Lower leg skin (tissue), 3 donors: ENCODE results near the gene AKR1C2.

Source experiments
- POLR2A ChIP-seq, 2 donors: fragments of 450-650 bp; IDR thresholded peaks; one replicate each; pipeline ENCODE4 v1.6.1; 2016 to 2017; ENCODE audit warnings: antibody characterized with exemption in 2 of 2, mild to moderate bottlenecking in 1 of 2, moderate library complexity in 1 of 2
- TF ChIP-seq, protein P1 (sequence below), 3 donors: fragments of 450-650 bp; IDR thresholded peaks; one replicate each; pipeline ENCODE4 v1.5.1; 2016; ENCODE audit warnings: antibody characterized with exemption in 3 of 3, mild to moderate bottlenecking in 3 of 3, moderate library complexity in 2 of 3

GRCh38 chr10:5038101-5038500 lies 34.4 kb upstream of the AKR1C2 start:
- TF ChIP-seq, protein P1, sequence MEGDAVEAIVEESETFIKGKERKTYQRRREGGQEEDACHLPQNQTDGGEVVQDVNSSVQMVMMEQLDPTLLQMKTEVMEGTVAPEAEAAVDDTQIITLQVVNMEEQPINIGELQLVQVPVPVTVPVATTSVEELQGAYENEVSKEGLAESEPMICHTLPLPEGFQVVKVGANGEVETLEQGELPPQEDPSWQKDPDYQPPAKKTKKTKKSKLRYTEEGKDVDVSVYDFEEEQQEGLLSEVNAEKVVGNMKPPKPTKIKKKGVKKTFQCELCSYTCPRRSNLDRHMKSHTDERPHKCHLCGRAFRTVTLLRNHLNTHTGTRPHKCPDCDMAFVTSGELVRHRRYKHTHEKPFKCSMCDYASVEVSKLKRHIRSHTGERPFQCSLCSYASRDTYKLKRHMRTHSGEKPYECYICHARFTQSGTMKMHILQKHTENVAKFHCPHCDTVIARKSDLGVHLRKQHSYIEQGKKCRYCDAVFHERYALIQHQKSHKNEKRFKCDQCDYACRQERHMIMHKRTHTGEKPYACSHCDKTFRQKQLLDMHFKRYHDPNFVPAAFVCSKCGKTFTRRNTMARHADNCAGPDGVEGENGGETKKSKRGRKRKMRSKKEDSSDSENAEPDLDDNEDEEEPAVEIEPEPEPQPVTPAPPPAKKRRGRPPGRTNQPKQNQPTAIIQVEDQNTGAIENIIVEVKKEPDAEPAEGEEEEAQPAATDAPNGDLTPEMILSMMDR (IDR thresholded peaks at IDR 0.05) = no peak
- no peak for TF ChIP-seq POLR2A (IDR thresholded peaks at IDR 0.05)
